Lung (tissue), 12 donors: Measurements from ENCODE around the gene AMBRA1. TPM values are rescaled to one million over a fixed set of nuclear protein-coding genes. Genes with fewer than 3 reads are reported as not detected.
A peak's percentile ranks its signal among the peaks of the same experiment; 100 is the strongest.

ENCODE experiments used
- ATAC-seq: fragments of 200-7000 bp; cut with Tn5 transposase; one replicate; pipeline ENCODE4 v1.9.1; 2020; ENCODE audit warnings: moderate number of reproducible peaks; ENCODE audit not compliant: insufficient read depth, low FRiP score
- DNase-seq, 3 donors: peaks; one replicate each; pipeline ENCODE4 v3.0.0-alpha.2; 2013 to 2017
- H3K27ac ChIP-seq, 2 donors: one replicate each; pipeline ENCODE4 v1.5.1; 2013; ENCODE audit warnings: mild to moderate bottlenecking in 2 of 2, moderate library complexity in 2 of 2, control low read depth in 1 of 2, inconsistent platforms in 1 of 2, low read depth in 1 of 2, low read length in 1 of 2
- H3K27me3 ChIP-seq, 3 donors: one replicate each; pipeline ENCODE4 v1.5.1; 2013; ENCODE audit warnings: low read length in 2 of 3; ENCODE audit not compliant: control insufficient read depth in 3 of 3, insufficient read depth in 3 of 3
- H3K36me3 ChIP-seq, 4 donors: one replicate each; pipeline ENCODE4 v1.5.1; 2013; ENCODE audit warnings: low read length in 4 of 4, mild to moderate bottlenecking in 1 of 4, moderate library complexity in 1 of 4; ENCODE audit not compliant: control insufficient read depth in 4 of 4, insufficient read depth in 4 of 4
- H3K4me1 ChIP-seq, 5 donors: one replicate each; pipeline ENCODE4 v1.5.1; 2013; ENCODE audit warnings: low read length in 5 of 5, mild to moderate bottlenecking in 2 of 5, moderate library complexity in 1 of 5; ENCODE audit not compliant: control insufficient read depth in 5 of 5, insufficient read depth in 5 of 5
- H3K4me3 ChIP-seq: one replicate; pipeline ENCODE4 v1.5.1; 2013; ENCODE audit warnings: mild to moderate bottlenecking, control low read depth, moderate library complexity
- H3K9ac ChIP-seq, 2 donors: one replicate each; pipeline ENCODE4 v1.5.1; 2013; ENCODE audit warnings: low read length in 2 of 2, control low read depth in 1 of 2; ENCODE audit not compliant: insufficient read depth in 1 of 2
- H3K9me3 ChIP-seq, 4 donors: one replicate each; pipeline ENCODE4 v1.5.1; 2013; ENCODE audit warnings: low read length in 3 of 4, mild to moderate bottlenecking in 1 of 4, moderate library complexity in 1 of 4; ENCODE audit not compliant: control insufficient read depth in 4 of 4, insufficient read depth in 3 of 4
- WGBS, 2 donors: extraction: QIAGEN DNeasy Blood & Tissue Kit; methylation state at CpG; one replicate each; pipeline ENCODE4 v1.1.7; 2013; 5-methylcytosine and 5-hydroxymethylcytosine counted together
- polyA plus RNA-seq, 2 donors: library from polyadenylated mRNA; stranded (reverse); fragments of 200-250 nt; gene quantifications; one replicate each; pipeline ENCODE4 v1.2.1, GENCODE V29; 2013
- total RNA-seq, 2 donors: library from RNA; depleted of rRNA in 1 of 2; stranded (reverse); fragments of >200 nt in 1 of 2; gene quantifications; one replicate each; pipeline ENCODE4 v1.2.1, GENCODE V29; 2014 to 2021
- TF ChIP-seq, protein P1 (sequence below): IDR thresholded peaks from 2 replicates; pipeline ENCODE4 v1.5.1; 2012; ENCODE audit warnings: mild to moderate bottlenecking; ENCODE audit errors: control extremely low read depth, extremely low read depth
- donor health status: control.
- donor health status: control.
- donor health status: Bipolar disorder and iron deficiency.
- donor health status: healthy.
- donor health status: DM: yes; HTN: yes; CAD: no.

The AMBRA1 gene
- total and polyA plus RNA-seq, 4 donors, result 7.4 to 41.2 (median 23.7) TPM

DNA sequence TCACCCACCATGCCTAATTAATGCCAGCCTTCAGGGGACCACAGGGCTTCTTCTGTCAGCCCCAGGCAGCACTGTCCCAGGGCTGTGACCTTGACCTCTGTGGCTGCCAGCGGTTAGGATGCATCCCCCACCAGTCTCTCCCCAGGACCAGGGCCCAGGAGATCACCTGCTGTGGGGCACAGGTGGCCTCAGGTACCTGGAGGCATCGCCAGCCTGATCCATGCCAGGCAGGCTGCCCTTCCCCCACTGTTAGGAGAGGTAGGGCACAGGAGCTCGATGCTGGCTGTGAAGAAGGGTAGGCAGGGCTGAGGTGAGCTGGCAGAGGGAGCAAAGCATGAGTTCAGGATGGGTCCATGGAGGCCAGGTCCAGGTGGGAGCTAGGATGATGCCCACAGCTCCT, 229.0 kb downstream of the AMBRA1 start:
- no peaks in the 10 kb centered on the region for H3K27me3 ChIP-seq
- ATAC-seq (no peak), DNase-seq (no peak)
- no peak overlapping the region for H3K9ac ChIP-seq
- no peak overlapping the region for H3K4me3 ChIP-seq
- H3K4me1 ChIP-seq, result peaks cover 4 to 42% (median 26%) of the 10 kb centered on the region in 5 donors
- H3K27ac ChIP-seq, result no peak overlapping the region
- peaks cover 0 to 17% (median 0%) of the 10 kb centered on the region in 4 donors for H3K36me3 ChIP-seq
- TF ChIP-seq, protein P1, sequence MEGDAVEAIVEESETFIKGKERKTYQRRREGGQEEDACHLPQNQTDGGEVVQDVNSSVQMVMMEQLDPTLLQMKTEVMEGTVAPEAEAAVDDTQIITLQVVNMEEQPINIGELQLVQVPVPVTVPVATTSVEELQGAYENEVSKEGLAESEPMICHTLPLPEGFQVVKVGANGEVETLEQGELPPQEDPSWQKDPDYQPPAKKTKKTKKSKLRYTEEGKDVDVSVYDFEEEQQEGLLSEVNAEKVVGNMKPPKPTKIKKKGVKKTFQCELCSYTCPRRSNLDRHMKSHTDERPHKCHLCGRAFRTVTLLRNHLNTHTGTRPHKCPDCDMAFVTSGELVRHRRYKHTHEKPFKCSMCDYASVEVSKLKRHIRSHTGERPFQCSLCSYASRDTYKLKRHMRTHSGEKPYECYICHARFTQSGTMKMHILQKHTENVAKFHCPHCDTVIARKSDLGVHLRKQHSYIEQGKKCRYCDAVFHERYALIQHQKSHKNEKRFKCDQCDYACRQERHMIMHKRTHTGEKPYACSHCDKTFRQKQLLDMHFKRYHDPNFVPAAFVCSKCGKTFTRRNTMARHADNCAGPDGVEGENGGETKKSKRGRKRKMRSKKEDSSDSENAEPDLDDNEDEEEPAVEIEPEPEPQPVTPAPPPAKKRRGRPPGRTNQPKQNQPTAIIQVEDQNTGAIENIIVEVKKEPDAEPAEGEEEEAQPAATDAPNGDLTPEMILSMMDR, result no peak
- H3K9me3 ChIP-seq, result no peaks in the 10 kb centered on the region
- 87 to 93% methylated on average over 3 of the region's 3 CpGs for WGBS, 2 donors

DNA sequence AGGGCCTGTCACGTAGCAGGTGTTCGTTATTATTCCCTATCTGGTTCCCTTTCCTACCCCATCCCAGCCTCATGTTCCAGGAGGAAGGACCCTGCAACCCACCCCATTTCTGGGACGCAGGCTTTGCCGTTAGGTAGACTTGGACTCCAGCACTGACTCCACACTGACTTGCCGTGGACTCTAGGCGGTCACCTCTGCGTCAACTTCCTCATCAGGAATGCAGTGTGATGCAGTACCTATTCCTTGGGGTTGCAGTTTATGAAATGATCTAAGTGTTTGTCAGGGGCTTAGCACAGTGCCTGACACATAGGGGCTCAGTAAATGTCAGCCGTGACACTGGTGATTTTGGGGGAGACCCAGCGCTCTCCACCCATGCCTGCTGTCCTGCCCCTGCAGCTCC, 229.8 kb downstream of the AMBRA1 start:
- Histone ChIP-seq H3K4me3 (no peak overlapping the region), H3K27ac (peak overlapping the region; percentile 73 to 85), H3K4me1 (peaks cover 4 to 38% (median 26%) of the 10 kb centered on the region in 5 donors), H3K27me3 (no peaks in the 10 kb centered on the region), H3K9me3 (no peaks in the 10 kb centered on the region), H3K9ac (no peak overlapping the region), H3K36me3 (peaks cover 0 to 12% (median 0%) of the 10 kb centered on the region in 4 donors)
- ATAC-seq (no peak), DNase-seq (no peak)
- 79 to 89% methylated on average over 9 of the region's 9 CpGs for WGBS, 2 donors
- TF ChIP-seq, protein P1, result no peak

DNA sequence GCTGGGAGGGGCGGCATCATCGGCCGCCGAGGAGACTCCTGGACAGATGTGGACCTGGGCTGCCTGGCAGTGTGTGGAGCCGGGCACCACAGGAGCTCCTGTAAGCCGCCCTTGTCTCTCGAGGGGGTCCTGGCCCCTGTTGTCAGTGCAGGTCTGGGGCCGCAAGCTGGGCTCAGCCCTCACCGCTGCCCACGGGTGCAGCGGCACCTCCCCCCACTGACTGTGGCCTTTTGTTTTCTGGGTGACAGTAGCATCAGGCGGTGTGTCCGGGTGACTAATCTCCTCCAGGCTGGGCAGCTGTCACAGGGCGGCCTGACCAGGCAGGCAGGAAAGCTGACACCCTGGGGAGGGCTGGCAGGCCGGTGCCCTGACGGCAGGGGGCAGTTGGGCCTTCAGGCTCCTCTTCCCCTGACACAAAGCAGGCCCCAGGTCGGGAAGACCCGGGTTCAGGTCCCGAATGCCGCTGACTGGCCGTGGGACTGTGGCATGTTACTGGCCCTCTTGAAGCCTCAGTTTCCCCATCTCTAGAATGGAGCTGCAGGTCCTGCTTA, 230.3 kb downstream of the AMBRA1 start:
- H3K27me3 ChIP-seq, result no peaks in the 10 kb centered on the region
- H3K9me3 ChIP-seq, result no peaks in the 10 kb centered on the region
- H3K9ac ChIP-seq, result no peak overlapping the region
- H3K36me3 ChIP-seq, result peaks cover 0 to 12% (median 0%) of the 10 kb centered on the region in 4 donors
- H3K4me1 ChIP-seq, result peaks cover 4 to 38% (median 26%) of the 10 kb centered on the region in 5 donors
- 68% methylated on average over 21 of the region's 21 CpGs for WGBS, 2 donors
- peak overlapping the region; percentile 73 to 85 for H3K27ac ChIP-seq
- H3K4me3 ChIP-seq, result no peak overlapping the region
- DNase-seq (no peak), ATAC-seq (peak; percentile 20)
- TF ChIP-seq, protein P1, result no peak

DNA sequence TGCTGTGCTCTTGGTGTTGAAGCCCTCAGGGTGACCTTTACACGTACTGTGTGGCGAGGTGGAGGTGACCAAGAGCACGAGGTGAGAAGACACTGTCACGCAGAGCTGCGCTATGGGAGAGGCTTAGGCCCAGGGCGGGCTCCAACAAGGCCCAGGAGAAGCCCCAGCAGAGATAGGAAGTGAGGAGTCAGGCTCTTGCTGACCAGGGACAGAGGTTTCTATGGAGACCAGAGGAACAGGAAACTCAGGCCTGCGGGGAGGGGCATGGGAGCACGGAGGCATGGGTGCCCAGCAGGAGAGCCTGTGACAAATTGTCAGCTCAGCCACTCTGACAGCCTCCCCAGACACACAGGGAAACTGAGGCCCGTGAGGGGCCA, 230.8 kb downstream of the AMBRA1 start:
- Histone ChIP-seq H3K27ac (peak overlapping the region; percentile 73 to 88), H3K4me3 (no peak overlapping the region), H3K4me1 (peaks cover 4 to 38% (median 26%) of the 10 kb centered on the region in 5 donors), H3K9me3 (no peaks in the 10 kb centered on the region), H3K36me3 (peaks cover 0 to 8% (median 0%) of the 10 kb centered on the region in 4 donors), H3K27me3 (no peaks in the 10 kb centered on the region), H3K9ac (peak overlapping the region in 1 of 2 donors; percentile 13)
- ATAC-seq (peak; percentile 41), DNase-seq (peak; percentile 61 to 65 (median 64))
- 40 to 46% methylated on average over 9 of the region's 9 CpGs for WGBS, 2 donors
- TF ChIP-seq, protein P1, result no peak
